ENCODE measurements around the gene SART3. TPM values are rescaled to one million over a fixed set of nuclear protein-coding genes. Genes with fewer than 3 reads are reported as not detected.

SART3 gene
- total and polyA plus RNA-seq, 2 of the 4 experiments (the other 2 are of a cell fraction) = 22.6 to 37.8 TPM

- H2BK5ac ChIP-seq (ENCODE audit: low read depth, low read length, poor library complexity, severe bottlenecking) = no peak overlapping the region
- H3K9ac ChIP-seq (ENCODE audit: low read depth, low read length) = no peak overlapping the region
- H2AK9ac ChIP-seq (replicated peaks; ENCODE audit: low read depth, low read length, poor library complexity) = no peak overlapping the region
- H2AK5ac ChIP-seq (ENCODE audit: low read depth, low read length) = no peak overlapping the region
- no peak overlapping the region for H2BK15ac ChIP-seq (ENCODE audit: low read depth, low read length)
- TF ChIP-seq MXI1 (IDR thresholded peaks at IDR 0.05; ENCODE audit: borderline replicate concordance, low read depth, low read length) (no peak), MAFK (IDR thresholded peaks at IDR 0.05; ENCODE audit: low read depth, low read length) (no peak), SMC3 (IDR thresholded peaks at IDR 0.05; ENCODE audit: low read depth, low read length) (no peak), RAD21 (IDR thresholded peaks at IDR 0.05; ENCODE audit: low read length) (no peak), RCOR1 (IDR thresholded peaks at IDR 0.05; ENCODE audit: insufficient replicate concordance, low read length) (no peak), CHD1 (IDR thresholded peaks at IDR 0.05; ENCODE audit: low read depth, low read length) (no peak), USF2 (IDR thresholded peaks at IDR 0.05; ENCODE audit: low read depth, low read length) (no peak), CTCF (conservative IDR thresholded peaks at IDR 0.05; ENCODE audit: low read depth, low read length) (no peak), RFX5 (IDR thresholded peaks at IDR 0.05; ENCODE audit: low read depth, low read length) (no peak), NFE2L2 (IDR thresholded peaks at IDR 0.05; ENCODE audit: low read depth, low read length) (no peak), BHLHE40 (IDR thresholded peaks at IDR 0.05; ENCODE audit: low read depth, low read length) (no peak), CEBPB (IDR thresholded peaks at IDR 0.05; ENCODE audit: low read depth, low read length) (no peak)
- H3K36me3 ChIP-seq (ENCODE audit: control insufficient read depth, insufficient read depth, low read length) = peaks cover 2% of the 10 kb centered on the region; the same call in 1 of the 2 replicates
- H4K8ac ChIP-seq (ENCODE audit: low read depth in 2 of 2, low read length in 2 of 2) = no peak overlapping the region
- H3K27me3 ChIP-seq (ENCODE audit: control insufficient read depth, insufficient read depth, low read length) = peaks cover 5% of the 10 kb centered on the region; the same call in 1 of the 2 replicates
- no peak overlapping the region for H3K18ac ChIP-seq (ENCODE audit: low read depth, low read length)
- no peak overlapping the region for H3K4ac ChIP-seq (ENCODE audit: low read depth, low read length)
- peaks cover 0 to 7% of the 10 kb centered on the region in 2 experiments; a peak in 2 of 4 replicates for H3K79me1 ChIP-seq (ENCODE audit: low read depth in 1 of 2, low read length in 2 of 2)
- H3K4me1 ChIP-seq (ENCODE audit: control insufficient read depth, insufficient read depth, low read length) = peaks cover 4% of the 10 kb centered on the region; the same call in 1 of the 2 replicates
- no peak overlapping the region for H4K5ac ChIP-seq (ENCODE audit: low read depth, low read length)
- no peaks in the 10 kb centered on the region for H4K20me1 ChIP-seq (ENCODE audit: insufficient read depth, low read length)
- no peaks in the 10 kb centered on the region for H3K9me3 ChIP-seq (ENCODE audit: control insufficient read depth, insufficient read depth, low read length)
- H4K91ac ChIP-seq (ENCODE audit: insufficient read depth, low read depth, low read length) = no peak overlapping the region
- H3K23ac ChIP-seq (ENCODE audit: low read depth, low read length) = no peak overlapping the region
- CTCF ChIA-PET = no interaction called here
- WGBS, 2 experiments (ENCODE audit: extremely low coverage in 2 of 2, insufficient read length in 1 of 2) = 82% methylated on average over 3 of the region's 10 CpGs; no CpG with 5 or more reads in 1 of the 2 experiments
- ATAC-seq (ENCODE audit: low read depth) = no peak
- peaks cover 7% of the 10 kb centered on the region; the same call in 1 of the 2 replicates for H3K9me1 ChIP-seq (ENCODE audit: insufficient read depth, low read length)
- H3K14ac ChIP-seq (replicated peaks; ENCODE audit: low read depth, low read length) = no peak overlapping the region
- POLR2A ChIA-PET (ENCODE audit: unreplicated experiment) = no interaction called here
- no peak overlapping the region for H3K4me2 ChIP-seq (ENCODE audit: low read depth, low read length)
- H2AFZ ChIP-seq (replicated peaks; ENCODE audit: low read length, poor library complexity) = no peak overlapping the region
- DNase-seq = no peak
- dilution Hi-C loops (cut with HindIII; ENCODE audit: low sequenced_read_pairs, unreplicated experiment) (no loop called here), in situ Hi-C loops (cut with MboI; ENCODE audit: low sequenced_read_pairs) (no loop called here), intact Hi-C loops (cut with micrococcal nuclease) (no loop called here)
- no TSS peak for BruUV-seq (replicated peaks)
- no peak overlapping the region for H2BK120ac ChIP-seq (ENCODE audit: low read depth, low read length)
- no peak overlapping the region for H3K27ac ChIP-seq (ENCODE audit: insufficient read depth, low read length)
- no peak overlapping the region for H2BK20ac ChIP-seq (ENCODE audit: low read depth, low read length)
- no peak overlapping the region for H3K4me3 ChIP-seq (ENCODE audit: insufficient read depth, low read depth, low read length)
- no peak overlapping the region for H3K56ac ChIP-seq (ENCODE audit: extremely low read depth, insufficient read depth, low read length)
These were observed 33.4 kb upstream of the SART3 start for GRCh38 chr12:108594323-108594903.

All from IMR-90 (cell line).